WTC11 (cell line): ENCODE results near the gene CREB3.

ENCODE experiments used
- ESRRA ChIP-seq: sonication (generic); formaldehyde crosslinking; IDR thresholded peaks from 2 replicates; pipeline ENCODE4 v1.8.1; 2022; ENCODE audit warnings: mild to moderate bottlenecking, missing genetic modification reagents, borderline replicate concordance
- GABPB1 ChIP-seq: sonication (generic); formaldehyde crosslinking; IDR thresholded peaks from 2 replicates; pipeline ENCODE4 v1.8.1; 2023; ENCODE audit warnings: mild to moderate bottlenecking, missing genetic modification reagents
- SMAD3 ChIP-seq: sonication (generic); formaldehyde crosslinking; IDR thresholded peaks from 2 replicates; pipeline ENCODE4 v1.8.0; 2022; ENCODE audit warnings: missing genetic modification reagents, mild to moderate bottlenecking, borderline replicate concordance
- ZNF232 ChIP-seq: sonication (generic); formaldehyde crosslinking; IDR thresholded peaks from 2 replicates; pipeline ENCODE4 v1.8.0; 2022; ENCODE audit warnings: mild to moderate bottlenecking, missing genetic modification reagents
- TF ChIP-seq, protein P1 (sequence below): sonication (generic); formaldehyde crosslinking; IDR thresholded peaks from 2 replicates; pipeline ENCODE4 v1.8.1; 2023; ENCODE audit warnings: mild to moderate bottlenecking, missing genetic modification reagents, moderate library complexity
- TF ChIP-seq, protein P2 (sequence below): fragments of 200-600 bp; IDR thresholded peaks from 2 replicates; pipeline ENCODE4 v1.8.0; 2022; ENCODE audit warnings: antibody characterized with exemption
- TF ChIP-seq, protein P3 (sequence below): sonication (generic); formaldehyde crosslinking; IDR thresholded peaks from 2 replicates; pipeline ENCODE4 v1.8.1; 2023; ENCODE audit warnings: mild to moderate bottlenecking, missing genetic modification reagents
- TF ChIP-seq, protein P4 (sequence below): sonication (generic); formaldehyde crosslinking; IDR thresholded peaks from 2 replicates; pipeline ENCODE4 v1.8.0; 2022; ENCODE audit warnings: mild to moderate bottlenecking, missing genetic modification reagents

DNA sequence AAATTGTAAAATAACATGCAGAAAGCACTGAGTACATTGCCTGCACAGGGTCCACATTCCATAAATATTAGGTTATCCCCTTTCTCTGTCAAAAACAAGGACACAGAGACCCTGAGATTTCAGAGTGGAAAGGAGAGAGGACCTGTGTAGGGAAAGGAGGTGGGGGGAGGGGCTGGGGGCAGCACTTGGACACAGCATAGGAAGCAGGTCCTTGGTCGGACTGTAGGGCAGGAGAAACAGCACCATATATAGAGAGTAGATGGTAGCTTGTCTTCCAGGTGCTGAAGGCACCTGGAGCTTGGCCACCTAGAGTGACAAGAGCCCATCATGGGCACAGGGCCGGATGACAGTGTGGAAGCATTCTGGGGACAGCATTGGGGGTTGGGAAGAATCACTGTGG, 45.2 kb upstream of the CREB3 start:
- TF ChIP-seq, protein P1, sequence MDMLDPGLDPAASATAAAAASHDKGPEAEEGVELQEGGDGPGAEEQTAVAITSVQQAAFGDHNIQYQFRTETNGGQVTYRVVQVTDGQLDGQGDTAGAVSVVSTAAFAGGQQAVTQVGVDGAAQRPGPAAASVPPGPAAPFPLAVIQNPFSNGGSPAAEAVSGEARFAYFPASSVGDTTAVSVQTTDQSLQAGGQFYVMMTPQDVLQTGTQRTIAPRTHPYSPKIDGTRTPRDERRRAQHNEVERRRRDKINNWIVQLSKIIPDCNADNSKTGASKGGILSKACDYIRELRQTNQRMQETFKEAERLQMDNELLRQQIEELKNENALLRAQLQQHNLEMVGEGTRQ (CRISPR knock-in tag) = no peak
- TF ChIP-seq, protein P2, sequence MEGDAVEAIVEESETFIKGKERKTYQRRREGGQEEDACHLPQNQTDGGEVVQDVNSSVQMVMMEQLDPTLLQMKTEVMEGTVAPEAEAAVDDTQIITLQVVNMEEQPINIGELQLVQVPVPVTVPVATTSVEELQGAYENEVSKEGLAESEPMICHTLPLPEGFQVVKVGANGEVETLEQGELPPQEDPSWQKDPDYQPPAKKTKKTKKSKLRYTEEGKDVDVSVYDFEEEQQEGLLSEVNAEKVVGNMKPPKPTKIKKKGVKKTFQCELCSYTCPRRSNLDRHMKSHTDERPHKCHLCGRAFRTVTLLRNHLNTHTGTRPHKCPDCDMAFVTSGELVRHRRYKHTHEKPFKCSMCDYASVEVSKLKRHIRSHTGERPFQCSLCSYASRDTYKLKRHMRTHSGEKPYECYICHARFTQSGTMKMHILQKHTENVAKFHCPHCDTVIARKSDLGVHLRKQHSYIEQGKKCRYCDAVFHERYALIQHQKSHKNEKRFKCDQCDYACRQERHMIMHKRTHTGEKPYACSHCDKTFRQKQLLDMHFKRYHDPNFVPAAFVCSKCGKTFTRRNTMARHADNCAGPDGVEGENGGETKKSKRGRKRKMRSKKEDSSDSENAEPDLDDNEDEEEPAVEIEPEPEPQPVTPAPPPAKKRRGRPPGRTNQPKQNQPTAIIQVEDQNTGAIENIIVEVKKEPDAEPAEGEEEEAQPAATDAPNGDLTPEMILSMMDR = no peak
- TF ChIP-seq, protein P3, sequence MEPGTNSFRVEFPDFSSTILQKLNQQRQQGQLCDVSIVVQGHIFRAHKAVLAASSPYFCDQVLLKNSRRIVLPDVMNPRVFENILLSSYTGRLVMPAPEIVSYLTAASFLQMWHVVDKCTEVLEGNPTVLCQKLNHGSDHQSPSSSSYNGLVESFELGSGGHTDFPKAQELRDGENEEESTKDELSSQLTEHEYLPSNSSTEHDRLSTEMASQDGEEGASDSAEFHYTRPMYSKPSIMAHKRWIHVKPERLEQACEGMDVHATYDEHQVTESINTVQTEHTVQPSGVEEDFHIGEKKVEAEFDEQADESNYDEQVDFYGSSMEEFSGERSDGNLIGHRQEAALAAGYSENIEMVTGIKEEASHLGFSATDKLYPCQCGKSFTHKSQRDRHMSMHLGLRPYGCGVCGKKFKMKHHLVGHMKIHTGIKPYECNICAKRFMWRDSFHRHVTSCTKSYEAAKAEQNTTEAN = no peak
- TF ChIP-seq ESRRA (CRISPR knock-in tag) = no peak
- TF ChIP-seq, protein P4, sequence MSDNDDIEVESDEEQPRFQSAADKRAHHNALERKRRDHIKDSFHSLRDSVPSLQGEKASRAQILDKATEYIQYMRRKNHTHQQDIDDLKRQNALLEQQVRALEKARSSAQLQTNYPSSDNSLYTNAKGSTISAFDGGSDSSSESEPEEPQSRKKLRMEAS (CRISPR knock-in tag) = no peak
- no peak for TF ChIP-seq SMAD3 (CRISPR knock-in tag)
- no peak for TF ChIP-seq GABPB1
- TF ChIP-seq ZNF232 = no peak
